Heart right ventricle (tissue), 16 donors: ENCODE data around the gene NFIC. TPM values are rescaled to one million over a fixed set of nuclear protein-coding genes. Genes with fewer than 3 reads are reported as not detected.
A peak's percentile ranks its signal among the peaks of the same experiment; 100 is the strongest.
"Not testable (repeated sequence)": the region's sequence is repeated elsewhere in the genome, so short reads cannot be mapped to it uniquely, and the experiment has no call there.

Experiments
- ATAC-seq, 8 donors: fragments of 200-7000 bp; cut with Tn5 transposase; one replicate each; pipeline ENCODE4 v1.9.1; 2020; ENCODE audit warnings: mild to moderate bottlenecking in 8 of 8, moderate library complexity in 8 of 8, moderate number of reproducible peaks in 1 of 8
- DNase-seq, 2 donors: peaks; one replicate each; pipeline ENCODE4 v3.0.0-alpha.2; 2020
- H3K27ac ChIP-seq, 10 donors: fragments of 200-600 bp; sonication (generic) in 2 of 10; one replicate each; pipeline versions ENCODE4 v1.5.0 to v1.8.0; 2020 to 2022; ENCODE audit warnings: mild to moderate bottlenecking in 3 of 10
- H3K27me3 ChIP-seq, 7 donors: fragments of 200-600 bp; one replicate each; pipeline ENCODE4 v1.8.0; 2021 to 2022; ENCODE audit warnings: mild to moderate bottlenecking in 2 of 7
- H3K36me3 ChIP-seq, 9 donors: fragments of 200-600 bp; sonication (generic) in 1 of 9; one replicate each; pipeline versions ENCODE4 v1.5.0 to v1.8.0; 2020 to 2022; ENCODE audit warnings: mild to moderate bottlenecking in 2 of 9
- H3K4me1 ChIP-seq, 9 donors: fragments of 200-600 bp; sonication (generic) in 1 of 9; one replicate each; pipeline versions ENCODE4 v1.5.0 to v1.8.0; 2020 to 2022; ENCODE audit warnings: mild to moderate bottlenecking in 4 of 9
- H3K4me3 ChIP-seq, 10 donors: fragments of 200-600 bp; sonication (generic) in 2 of 10; one replicate each; pipeline versions ENCODE4 v1.5.0 to v1.8.0; 2020 to 2022; ENCODE audit warnings: mild to moderate bottlenecking in 7 of 10, moderate library complexity in 2 of 10
- H3K9me3 ChIP-seq, 11 donors: fragments of 200-600 bp in 10 of 11; sonication (generic) in 2 of 11; one replicate each; pipeline versions ENCODE4 v1.5.0 to v1.8.0; 2013 to 2022; ENCODE audit warnings: mild to moderate bottlenecking in 2 of 11, control low read depth in 1 of 11, moderate library complexity in 1 of 11
- WGBS, 2 donors: extraction: QIAGEN DNeasy Blood & Tissue Kit; methylation state at CpG; one replicate each; pipeline ENCODE4 v1.1.7; 2013; ENCODE audit warnings: inconsistent platforms in 1 of 2; 5-methylcytosine and 5-hydroxymethylcytosine counted together
- intact Hi-C, 10 donors: fragments of 100-400 bp; cut with DNase I; formaldehyde crosslinking; loops; one replicate each; pipeline versions ENCODE4 v1.11.1 to v1.14.2; 2022
- polyA plus RNA-seq, 2 donors: library from polyadenylated mRNA; stranded (reverse); fragments of 200-250 nt; gene quantifications; one replicate each; pipeline ENCODE4 v1.2.3, GENCODE V29; 2013
- total RNA-seq, 10 donors: library from RNA; stranded (reverse); fragmentation: NEBNext Ultra II Directional in 3 of 10; extraction: Animal tissue kit (Norgen Biotek cat#: 25700) in 3 of 10; gene quantifications; one replicate each; pipeline versions ENCODE4 v1.2.1 to v1.2.4, GENCODE V29; 2021 to 2023
- TF ChIP-seq, protein P1 (sequence below), 9 donors: fragments of 200-600 bp; sonication (generic) in 2 of 9; IDR thresholded peaks; one replicate each; pipeline versions ENCODE4 v1.5.0 to v1.8.0; 2021 to 2022; ENCODE audit warnings: antibody characterized with exemption in 9 of 9, mild to moderate bottlenecking in 5 of 9, moderate library complexity in 1 of 9
- donor health status: Arrhythmogenic right ventricular cardiomyopathy.
- donor health status: ischemic (EF 13 %, LVEDD 7.1; RV severe dilation, severe dysfunction).
- donor health status: healthy with polysubstance abuse.
- donor health status: DM: no; HTN: yes; CAD: no.
- donor health status: DM: no; HTN: no; CAD: no.
- donor health status: ischemic (EF 25% LVEDD 6.9; RV normal size, moderate dysfunction).
- donor health status: ischemic (EF 25% LVEDD 5.7; RV mildly dilated, moderate dysfunction).
- donor health status: healthy.
- donor health status: DM: yes; HTN: yes; CAD: no.
- donor health status: Ischemic cardiomyopathy.
- donor health status: ischemic (EF 35%, LVEDD 5.7; RV mildly dilated, moderate dysfunction).
- donor health status: nonischemic (EF 11% LVEDD 7.7; RV severe dilation, severe dysfunction).
- donor health status: DM: yes; HTN: yes; CAD: no.
- donor health status: PGD.
- donor health status: ischemic (EF 29% LVEDD 5.4; RV normal size, mild dysfunction).
- donor health status: nonischemic (EF 23%, LVEDD 6.1; RV moderate dilation, normal function).

Gene NFIC
- total and polyA plus RNA-seq, 12 donors, result 52.3 to 217 (median 157) TPM

DNA sequence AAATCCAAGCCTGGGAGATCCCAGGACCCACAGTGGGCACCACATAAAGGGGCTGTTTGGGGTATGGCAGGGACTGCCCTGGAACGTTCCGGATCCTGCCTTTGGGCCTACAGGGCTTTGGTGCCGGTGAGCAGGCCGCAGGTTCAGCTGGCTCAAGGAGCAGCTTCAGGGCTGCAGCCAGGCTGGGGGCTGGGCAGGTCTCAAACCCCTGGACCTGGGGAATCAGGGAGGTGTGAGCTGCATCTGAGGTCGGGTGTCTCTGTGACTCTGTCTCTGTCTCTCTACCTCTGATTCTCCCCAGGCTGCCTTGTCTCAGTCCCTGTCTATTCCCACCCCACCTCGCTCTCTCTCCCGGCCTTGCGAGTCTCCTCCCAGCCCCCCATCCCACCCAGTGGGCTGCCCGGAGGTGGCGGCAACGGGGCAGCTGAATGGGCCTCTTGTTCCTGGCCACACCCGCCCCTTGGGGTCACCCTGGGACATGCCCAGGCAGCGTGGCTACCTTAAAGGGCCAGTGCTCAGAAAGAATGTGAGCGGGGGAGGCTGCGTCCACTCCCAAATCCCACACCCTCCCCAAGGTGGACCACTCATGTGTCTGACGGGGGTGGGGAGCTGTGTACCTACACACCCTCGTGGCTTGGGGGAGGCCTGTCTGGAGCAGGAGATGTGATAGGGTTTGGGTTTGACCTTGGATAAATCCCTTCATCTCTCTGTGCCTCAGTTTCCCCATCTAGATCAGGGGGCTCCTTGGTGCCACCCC lies 31.1 kb downstream of the NFIC start:
- peak overlapping the region in 1 of 10 donors; percentile 41 for H3K4me3 ChIP-seq
- peak in 1 of 2 donors; percentile 54 for DNase-seq
- intact Hi-C loops, result no loop called here
- H3K27me3 ChIP-seq, result no peaks in the 10 kb centered on the region
- TF ChIP-seq, protein P1, sequence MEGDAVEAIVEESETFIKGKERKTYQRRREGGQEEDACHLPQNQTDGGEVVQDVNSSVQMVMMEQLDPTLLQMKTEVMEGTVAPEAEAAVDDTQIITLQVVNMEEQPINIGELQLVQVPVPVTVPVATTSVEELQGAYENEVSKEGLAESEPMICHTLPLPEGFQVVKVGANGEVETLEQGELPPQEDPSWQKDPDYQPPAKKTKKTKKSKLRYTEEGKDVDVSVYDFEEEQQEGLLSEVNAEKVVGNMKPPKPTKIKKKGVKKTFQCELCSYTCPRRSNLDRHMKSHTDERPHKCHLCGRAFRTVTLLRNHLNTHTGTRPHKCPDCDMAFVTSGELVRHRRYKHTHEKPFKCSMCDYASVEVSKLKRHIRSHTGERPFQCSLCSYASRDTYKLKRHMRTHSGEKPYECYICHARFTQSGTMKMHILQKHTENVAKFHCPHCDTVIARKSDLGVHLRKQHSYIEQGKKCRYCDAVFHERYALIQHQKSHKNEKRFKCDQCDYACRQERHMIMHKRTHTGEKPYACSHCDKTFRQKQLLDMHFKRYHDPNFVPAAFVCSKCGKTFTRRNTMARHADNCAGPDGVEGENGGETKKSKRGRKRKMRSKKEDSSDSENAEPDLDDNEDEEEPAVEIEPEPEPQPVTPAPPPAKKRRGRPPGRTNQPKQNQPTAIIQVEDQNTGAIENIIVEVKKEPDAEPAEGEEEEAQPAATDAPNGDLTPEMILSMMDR (IDR thresholded peaks at IDR 0.05), result no peak
- 43 to 44% methylated on average over 17 of the region's 17 CpGs for WGBS, 2 donors
- no peaks in the 10 kb centered on the region for H3K9me3 ChIP-seq
- H3K36me3 ChIP-seq, result peaks cover 0 to 35% (median 0%) of the 10 kb centered on the region in 9 donors
- peak overlapping the region; percentile 47 to 100 (median 90) for H3K27ac ChIP-seq
- peaks cover 14 to 66% (median 39%) of the 10 kb centered on the region in 9 donors for H3K4me1 ChIP-seq
- peak; percentile 29 to 60 (median 44) for ATAC-seq

DNA sequence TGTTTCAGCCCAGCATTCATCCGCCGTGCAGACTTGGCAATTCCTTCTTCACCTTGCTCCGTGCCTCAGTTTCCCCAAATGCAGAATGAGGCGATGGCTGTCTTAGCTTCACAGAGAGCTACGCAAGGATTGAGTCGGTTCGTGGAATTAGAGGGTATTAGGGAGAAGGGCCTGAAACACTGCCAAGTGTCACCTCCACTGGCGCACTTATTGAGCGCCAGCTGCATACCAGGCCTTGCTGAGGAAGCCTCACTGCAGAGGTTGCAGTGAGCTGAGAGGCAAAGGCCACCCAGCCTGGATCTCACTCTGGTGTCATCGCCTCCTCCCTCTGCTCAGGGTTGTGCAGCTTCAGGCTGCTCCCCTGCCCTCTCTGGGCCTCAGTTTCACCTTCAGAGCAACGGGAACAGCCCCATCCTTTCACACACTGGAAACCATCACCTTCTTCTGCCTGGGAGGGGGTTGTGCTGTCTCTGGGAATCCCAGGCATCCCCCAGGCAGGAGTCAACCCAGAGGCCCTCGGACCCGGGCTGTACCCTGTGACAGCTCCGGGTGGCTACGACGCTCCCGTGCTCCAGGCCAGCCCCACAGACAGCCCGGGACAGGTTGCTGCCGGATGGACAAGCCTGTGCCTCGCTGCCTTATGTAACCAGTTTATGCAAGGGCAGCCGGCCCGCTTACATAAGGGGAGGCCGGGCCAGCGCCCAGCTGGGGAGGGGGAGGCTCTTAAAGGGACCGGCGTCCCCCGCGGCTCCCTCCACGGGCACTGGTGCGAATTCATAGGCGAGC lies 31.9 kb downstream of the NFIC start:
- peaks cover 0 to 31% (median 0%) of the 10 kb centered on the region in 9 donors for H3K36me3 ChIP-seq

DNA sequence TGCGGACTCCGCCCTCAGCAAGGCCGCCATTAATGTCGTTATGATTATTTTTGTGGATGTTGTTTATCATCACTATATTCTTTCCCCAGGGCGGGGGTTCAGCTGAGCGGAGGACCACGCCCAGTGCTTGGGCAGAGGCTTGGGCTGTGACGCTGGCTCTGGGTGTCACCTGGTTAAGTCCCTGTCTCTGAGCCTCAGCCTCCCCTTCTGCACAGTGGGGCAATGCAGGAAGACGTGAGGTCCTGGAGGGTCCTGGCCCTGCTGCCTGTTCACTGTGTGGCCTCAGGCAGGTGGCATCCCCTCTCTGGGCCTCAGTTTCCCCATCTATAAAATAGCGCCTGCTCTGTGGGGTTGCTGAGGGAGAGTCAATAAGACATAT lies 32.5 kb downstream of the NFIC start:
- Histone ChIP-seq H3K36me3 (peaks cover 0 to 28% (median 0%) of the 10 kb centered on the region in 9 donors), H3K9me3 (no peaks in the 10 kb centered on the region), H3K4me1 (peaks cover 11 to 72% (median 50%) of the 10 kb centered on the region in 9 donors), H3K27me3 (no peaks in the 10 kb centered on the region), H3K4me3 (peak overlapping the region in 7 of 10 donors; percentile 12 to 44 (median 38)), H3K27ac (peak overlapping the region; percentile 65 to 100 (median 90))
- DNase-seq (no peak), ATAC-seq (peak in 6 of 8 donors; percentile 2 to 20 (median 6))
- 58 to 64% methylated on average over 10 of the region's 10 CpGs for WGBS, 2 donors
- TF ChIP-seq, protein P1 (IDR thresholded peaks at IDR 0.05), result no peak
- intact Hi-C loops, result no loop called here

More for the DNA sequence above, 31.9 kb downstream of the NFIC start:
- H3K4me3 ChIP-seq, result peak overlapping the region in 9 of 10 donors; percentile 3 to 44 (median 36)
- H3K27ac ChIP-seq, result peak overlapping the region; percentile 65 to 100 (median 90)
- no peaks in the 10 kb centered on the region for H3K9me3 ChIP-seq
- WGBS, 2 donors, result 42 to 45% methylated on average over 31 of the region's 31 CpGs
- no peaks in the 10 kb centered on the region for H3K27me3 ChIP-seq
- peak; percentile 77 to 82 for DNase-seq
- ATAC-seq, result peak; percentile 71 to 93 (median 88)
- intact Hi-C loops, result no loop called here
- H3K4me1 ChIP-seq, result peaks cover 11 to 66% (median 45%) of the 10 kb centered on the region in 9 donors
- TF ChIP-seq, protein P1 (IDR thresholded peaks at IDR 0.05), result no peak

DNA sequence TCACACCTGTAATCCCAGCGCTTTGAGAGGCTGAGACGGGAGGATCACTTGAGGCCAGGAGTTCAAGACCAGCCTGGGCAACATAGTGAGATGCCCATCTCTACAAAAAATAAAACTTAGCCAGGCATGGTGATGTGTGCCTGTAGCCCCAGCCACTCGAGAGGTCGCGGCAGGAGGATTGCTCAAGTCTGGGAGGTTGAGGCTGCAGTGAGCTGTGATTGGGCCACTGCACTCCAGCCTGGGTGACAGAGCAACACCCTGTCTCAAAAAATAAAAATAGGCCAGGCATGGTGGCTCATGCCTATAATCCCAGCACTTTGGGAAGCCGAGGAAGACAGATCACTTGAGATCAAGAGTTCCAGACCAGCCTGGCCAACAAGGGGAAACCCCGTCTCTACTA lies 32.9 kb downstream of the NFIC start:
- H3K27me3 ChIP-seq, ATAC-seq, H3K9me3 ChIP-seq, DNase-seq, intact Hi-C loops, H3K4me3 ChIP-seq: not testable (repeated sequence)
- H3K36me3 ChIP-seq, result peaks cover 0 to 28% (median 0%) of the 10 kb centered on the region in 9 donors
- H3K4me1 ChIP-seq, result peaks cover 11 to 77% (median 51%) of the 10 kb centered on the region in 9 donors
- 74 to 78% methylated on average over 7 of the region's 7 CpGs for WGBS, 2 donors
- peak overlapping the region; percentile 65 to 100 (median 90) for H3K27ac ChIP-seq
